IMR-90 (cell line): ENCODE results near the gene CEP295NL. TPM values are rescaled to one million over a fixed set of nuclear protein-coding genes. Genes with fewer than 3 reads are reported as not detected.

Source experiments
- ATAC-seq: fragments of 200-7000 bp; cut with Tn5 transposase; 2 replicates; pipeline ENCODE4 v1.9.1; 2020; ENCODE audit warnings: low read depth, mild to moderate bottlenecking, moderate library complexity
- BruUV-seq: library from RNA; stranded (reverse); fragments of 400-500 nt; replicated peaks from 2 replicates; lab custom pipeline; 2021; lab: Mats Ljungman, UMichigan
- CTCF ChIA-PET: fragments of 300-600 bp; formaldehyde crosslinking; extraction: SDS; loops from one replicate; lab custom pipeline; 2021; ENCODE audit warnings: antibody characterized with exemption; lab: Yijun Ruan, JAX
- POLR2A ChIA-PET: fragments of 300-600 bp; sonication (Branson Sonifier 250); formaldehyde crosslinking; loops from one replicate; lab custom pipeline; 2022; ENCODE audit warnings: antibody characterized with exemption; ENCODE audit not compliant: unreplicated experiment; lab: Charles Lee
- DNase-seq: peaks from one replicate; pipeline ENCODE4 v3.0.0; 2013
- H2AFZ ChIP-seq: replicated peaks from 2 replicates; pipeline ENCODE3; 2013; ENCODE audit warnings: low read length, mild to moderate bottlenecking; ENCODE audit not compliant: poor library complexity
- H2AK5ac ChIP-seq: 2 replicates; pipeline ENCODE4 v1.6.1; 2013; ENCODE audit warnings: low read depth, low read length, inconsistent platforms
- H2AK9ac ChIP-seq: replicated peaks from 2 replicates; pipeline ENCODE3; 2013; ENCODE audit warnings: mild to moderate bottlenecking, low read depth, low read length, moderate library complexity; ENCODE audit not compliant: poor library complexity
- H2BK120ac ChIP-seq: 2 replicates; pipeline ENCODE4 v1.6.1; 2013; ENCODE audit warnings: low read depth, low read length, inconsistent platforms
- H2BK15ac ChIP-seq: 3 replicates; pipeline ENCODE4 v1.6.1; 2013; ENCODE audit warnings: low read depth, low read length, inconsistent platforms
- H2BK20ac ChIP-seq: 2 replicates; pipeline ENCODE4 v1.6.1; 2013; ENCODE audit warnings: low read depth, mild to moderate bottlenecking, inconsistent platforms, low read length, moderate library complexity
- H2BK5ac ChIP-seq: 2 replicates; pipeline ENCODE4 v1.6.1; 2013; ENCODE audit warnings: mild to moderate bottlenecking, low read depth, low read length, inconsistent platforms; ENCODE audit not compliant: poor library complexity, severe bottlenecking
- H3K14ac ChIP-seq: replicated peaks from 2 replicates; pipeline ENCODE4 v1.6.1; 2013; ENCODE audit warnings: low read depth, low read length, inconsistent platforms
- H3K18ac ChIP-seq: 2 replicates; pipeline ENCODE4 v1.6.1; 2013; ENCODE audit warnings: low read depth, low read length, control low read depth
- H3K23ac ChIP-seq: 2 replicates; pipeline ENCODE4 v1.6.1; 2013; ENCODE audit warnings: low read depth, low read length, inconsistent platforms
- H3K27ac ChIP-seq: 2 replicates; pipeline ENCODE4 v1.5.1; 2013; ENCODE audit warnings: mild to moderate bottlenecking, control low read depth, low read length; ENCODE audit not compliant: insufficient read depth
- H3K27me3 ChIP-seq: 2 replicates; pipeline ENCODE4 v1.6.1; 2013; ENCODE audit warnings: low read length; ENCODE audit not compliant: control insufficient read depth, insufficient read depth
- H3K36me3 ChIP-seq: 2 replicates; pipeline ENCODE4 v1.6.1; 2013; ENCODE audit warnings: low read length, mixed read lengths; ENCODE audit not compliant: control insufficient read depth, insufficient read depth
- H3K4ac ChIP-seq: 2 replicates; pipeline ENCODE4 v1.6.1; 2013; ENCODE audit warnings: low read depth, low read length, inconsistent platforms
- H3K4me1 ChIP-seq: 2 replicates; pipeline ENCODE4 v1.6.1; 2013; ENCODE audit warnings: low read length, mixed read lengths; ENCODE audit not compliant: control insufficient read depth, insufficient read depth
- H3K4me2 ChIP-seq: 2 replicates; pipeline ENCODE4 v1.6.1; 2013; ENCODE audit warnings: low read depth, mild to moderate bottlenecking, control low read depth, low read length, moderate library complexity
- H3K4me3 ChIP-seq: 2 replicates; pipeline ENCODE4 v1.5.1; 2013; ENCODE audit warnings: low read depth, mild to moderate bottlenecking, control low read depth, low read length, moderate library complexity; ENCODE audit not compliant: insufficient read depth
- H3K56ac ChIP-seq: 2 replicates; pipeline ENCODE4 v1.6.1; 2013; ENCODE audit warnings: low read length, inconsistent platforms; ENCODE audit not compliant: insufficient read depth; ENCODE audit errors: extremely low read depth
- H3K79me1 ChIP-seq, 2 experiments: 2 replicates each; pipeline ENCODE4 v1.6.1; 2013; ENCODE audit warnings: low read length in 2 of 2, inconsistent platforms in 1 of 2, low read depth in 1 of 2
- H3K9ac ChIP-seq: 2 replicates; pipeline ENCODE4 v1.6.1; 2013; ENCODE audit warnings: low read depth, low read length, control low read depth
- H3K9me1 ChIP-seq: 2 replicates; pipeline ENCODE4 v1.6.1; 2013; ENCODE audit warnings: low read length, inconsistent platforms; ENCODE audit not compliant: insufficient read depth
- H3K9me3 ChIP-seq: 2 replicates; pipeline ENCODE4 v1.6.1; 2013; ENCODE audit warnings: low read length; ENCODE audit not compliant: control insufficient read depth, insufficient read depth
- H4K20me1 ChIP-seq: 2 replicates; pipeline ENCODE4 v1.6.1; 2013; ENCODE audit warnings: low read length, inconsistent platforms; ENCODE audit not compliant: insufficient read depth
- H4K5ac ChIP-seq: 2 replicates; pipeline ENCODE4 v1.6.1; 2013; ENCODE audit warnings: mild to moderate bottlenecking, low read depth, low read length, control low read depth
- H4K8ac ChIP-seq, 2 experiments: 2 replicates each; pipeline ENCODE4 v1.6.1; 2013; ENCODE audit warnings: low read depth in 2 of 2, low read length in 2 of 2, control low read depth in 1 of 2, inconsistent platforms in 1 of 2
- H4K91ac ChIP-seq: 2 replicates; pipeline ENCODE4 v1.6.1; 2013; ENCODE audit warnings: low read depth, low read length, inconsistent platforms; ENCODE audit not compliant: insufficient read depth
- BHLHE40 ChIP-seq: fragments of 150-350 bp; IDR thresholded peaks from 2 replicates; pipeline ENCODE4 v1.6.1; 2016; ENCODE audit warnings: mild to moderate bottlenecking, low read depth, low read length
- CEBPB ChIP-seq: IDR thresholded peaks from 2 replicates; pipeline ENCODE4 v1.6.1; 2012; ENCODE audit warnings: low read depth, low read length, improper control_type of control experiment
- CTCF ChIP-seq: conservative IDR thresholded peaks from 2 replicates; pipeline ENCODE4 v1.5.1; 2012; ENCODE audit warnings: mild to moderate bottlenecking, low read depth, low read length, improper control_type of control experiment
- ELK1 ChIP-seq: fragments of 150-350 bp; IDR thresholded peaks from 2 replicates; pipeline ENCODE4 v1.6.1; 2016; ENCODE audit warnings: low read depth, mild to moderate bottlenecking, low read length, moderate library complexity, borderline replicate concordance
- FOS ChIP-seq: fragments of 150-350 bp; IDR thresholded peaks from 2 replicates; pipeline ENCODE4 v1.6.1; 2016; ENCODE audit warnings: low read depth, low read length
- MAFK ChIP-seq: IDR thresholded peaks from 2 replicates; pipeline ENCODE4 v1.6.1; 2012; ENCODE audit warnings: low read depth, low read length, improper control_type of control experiment
- MAZ ChIP-seq: IDR thresholded peaks from 2 replicates; pipeline ENCODE4 v1.6.1; 2012; ENCODE audit warnings: low read depth, mild to moderate bottlenecking, low read length, improper control_type of control experiment, moderate library complexity, borderline replicate concordance
- POLR2A ChIP-seq: IDR thresholded peaks from 2 replicates; pipeline ENCODE4 v1.6.1; 2012; ENCODE audit warnings: mild to moderate bottlenecking, low read depth, low read length
- RFX5 ChIP-seq: IDR thresholded peaks from 2 replicates; pipeline ENCODE4 v1.8.0; 2012; ENCODE audit warnings: low read depth, mild to moderate bottlenecking, low read length, moderate library complexity
- SMC3 ChIP-seq: fragments of 150-350 bp; IDR thresholded peaks from 2 replicates; pipeline ENCODE4 v1.6.1; 2016; ENCODE audit warnings: low read depth, mild to moderate bottlenecking, antibody characterized with exemption, low read length, moderate library complexity
- USF2 ChIP-seq: fragments of 150-350 bp; IDR thresholded peaks from 2 replicates; pipeline ENCODE4 v1.6.1; 2017; ENCODE audit warnings: mild to moderate bottlenecking, antibody characterized with exemption, low read length, low read depth
- WGBS, 2 experiments: methylation state at CpG; one replicate each; pipeline versions ENCODE4 v1.1.5 to v1.1.7; 2013; ENCODE audit warnings: missing lambda C conversion rate in 2 of 2; ENCODE audit not compliant: insufficient read length in 1 of 2; ENCODE audit errors: extremely low coverage in 2 of 2; 5-methylcytosine and 5-hydroxymethylcytosine counted together
- dilution Hi-C: fragments of 300-500 bp; cut with HindIII; formaldehyde crosslinking; loops from one replicate; pipeline ENCODE4 v1.14.3; 2018; ENCODE audit warnings: low sequenced_read_pairs; ENCODE audit not compliant: unreplicated experiment
- in situ Hi-C: fragments of 300-500 bp; cut with MboI; formaldehyde crosslinking; loops from 3 replicates; pipeline ENCODE4 v1.14.3; 2019; ENCODE audit warnings: low sequenced_read_pairs, inconsistent platforms, mixed read lengths
- intact Hi-C: fragments of 100-400 bp; cut with micrococcal nuclease; formaldehyde crosslinking; loops from 2 replicates; pipeline ENCODE4 v1.10.0; 2022
- polyA plus RNA-seq, 3 experiments: library from polyadenylated mRNA; depleted of rRNA; stranded (reverse); fragments of >200 nt; gene quantifications; 2 replicates each; pipeline ENCODE4 v1.2.3, GENCODE V29; 2012; ENCODE audit warnings: low replicate concordance in 1 of 3
- total RNA-seq: library from RNA; depleted of rRNA; stranded (reverse); fragments of >200 nt; gene quantifications from 2 replicates; pipeline ENCODE4 v1.2.3, GENCODE V29; 2012

CEP295NL gene
- total and polyA plus RNA-seq, 2 of the 4 experiments (the other 2 are of a cell fraction) = 0.31 to 0.72 TPM

- no peak overlapping the region for H3K14ac ChIP-seq
- intact Hi-C loops = no loop called here
Observed at GRCh38 chr17:78857266-78857665, 45.7 kb downstream of the CEP295NL start.

More at GRCh38 chr17:78857266-78857665, 45.7 kb downstream of the CEP295NL start:
- Histone ChIP-seq H3K9ac (no peak overlapping the region), H2BK20ac (no peak overlapping the region), H3K9me1 (no peaks in the 10 kb centered on the region; the same call in 1 of the 2 replicates), H3K4me3 (no peak overlapping the region), H4K5ac (no peak overlapping the region), H3K56ac (no peak overlapping the region), H3K36me3 (peaks cover 45% of the 10 kb centered on the region), H2AK5ac (no peak overlapping the region), H2BK15ac (no peak overlapping the region), H3K79me1 (peaks cover 22 to 73% of the 10 kb centered on the region in 2 experiments), H3K4me2 (no peak overlapping the region), H3K27me3 (no peaks in the 10 kb centered on the region), H2AK9ac (no peak overlapping the region), H3K4me1 (peaks cover 10% of the 10 kb centered on the region), H4K20me1 (peaks cover 15% of the 10 kb centered on the region), H2BK5ac (no peak overlapping the region), H3K4ac (no peak overlapping the region), H2AFZ (no peak overlapping the region), H2BK120ac (no peak overlapping the region), H3K9me3 (no peaks in the 10 kb centered on the region), H4K8ac (no peak overlapping the region), H3K18ac (no peak overlapping the region), H4K91ac (no peak overlapping the region), H3K27ac (no peak overlapping the region), H3K23ac (no peak overlapping the region)
- in situ Hi-C loops (loop anchor here (25.0 kb wide), 1 partner anchor 530 kb away; no protein-coding TSS in a partner anchor), dilution Hi-C loops (no loop called here)
- no peak for ATAC-seq
- no TSS peak for BruUV-seq
- ChIA-PET POLR2A (no interaction called here), CTCF (no interaction called here)
- no peak for DNase-seq
- 90% methylated on average over 7 of the region's 14 CpGs; no CpG with 5 or more reads in 1 of the 2 experiments for WGBS, 2 experiments
- TF ChIP-seq POLR2A (no peak), USF2 (no peak), RFX5 (no peak), SMC3 (no peak), BHLHE40 (no peak), CTCF (no peak), ELK1 (no peak), MAFK (no peak), CEBPB (no peak), FOS (no peak), MAZ (no peak)
